Cardiac atrium fibroblast (primary cell): Measurements from ENCODE around the gene NAGK. TPM values are rescaled to one million over a fixed set of nuclear protein-coding genes. Genes with fewer than 3 reads are reported as not detected.

Experiments used
- total RNA-seq: library from RNA; depleted of rRNA; stranded (reverse); fragments of >200 nt; gene quantifications from 2 replicates; pipeline ENCODE4 v1.2.3, GENCODE V29; 2015

The NAGK gene
- 88.6 and 92.8 TPM in 2 replicates for total RNA-seq

DNA sequence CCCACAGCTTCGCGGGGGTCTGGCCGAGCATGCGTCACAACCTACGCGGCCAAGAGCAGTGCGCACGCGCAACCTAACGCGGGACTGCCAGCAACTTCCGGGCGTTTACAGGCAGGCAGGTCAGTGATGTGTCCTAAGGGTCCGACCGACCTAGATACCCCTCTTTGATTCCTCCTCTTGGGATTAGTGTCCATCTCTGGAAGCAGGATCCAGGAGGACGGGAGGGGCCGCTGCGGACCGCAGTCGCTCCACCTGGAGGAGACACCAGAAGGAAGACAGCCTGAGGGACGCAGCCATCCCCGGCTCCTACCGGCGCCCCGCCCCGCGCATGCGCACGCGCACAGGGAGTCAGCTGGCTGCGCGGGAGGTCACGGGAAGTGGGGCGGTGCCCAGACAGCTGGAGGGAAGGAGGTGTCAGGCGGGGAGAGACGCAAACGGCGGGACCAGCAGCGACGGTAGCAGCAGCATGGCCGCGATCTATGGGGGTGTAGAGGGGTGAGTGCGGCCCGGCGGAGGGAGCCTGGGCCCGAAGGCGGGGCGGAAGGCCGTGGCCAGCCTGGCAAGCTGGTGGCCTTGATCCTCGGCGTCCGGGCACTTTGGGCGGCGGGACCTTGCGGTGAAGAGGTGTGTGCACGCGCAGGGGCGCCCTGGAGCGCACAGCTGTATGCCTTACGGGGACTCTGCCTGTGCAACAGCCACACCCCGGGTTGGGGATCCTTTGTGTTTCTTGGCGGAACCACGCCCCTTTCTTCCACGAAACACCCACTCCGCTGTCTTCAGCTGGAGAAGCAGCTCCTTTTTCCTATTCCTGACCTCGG lies at the start of gene NAGK:
NAGK (plus strand) TSS at position 431 of the 818 bp plus-strand sequence; CDS start at position 467, 36 bp downstream.

Other genes with a start within 250 kb of the NAGK start
- not detected in 2 replicates for gene CLEC4F, start 248.0 kb upstream of the NAGK start, total RNA-seq
- not detected in 2 replicates for gene CD207, start 232.8 kb upstream of the NAGK start, total RNA-seq
- gene VAX2, start 168.1 kb upstream of the NAGK start, total RNA-seq: 0.72 and 2.4 TPM in 2 replicates
- gene ATP6V1B1, start 132.7 kb upstream of the NAGK start, total RNA-seq: 1.1 and 2.2 TPM in 2 replicates
- under 0.01 TPM in 2 replicates for gene ANKRD53, start 90.0 kb upstream of the NAGK start, total RNA-seq
- 34.3 and 46.4 TPM in 2 replicates for gene TEX261, start 73.8 kb upstream of the NAGK start, total RNA-seq
- gene MCEE, start 61.6 kb downstream of the NAGK start, total RNA-seq: 12.8 and 17.3 TPM in 2 replicates
- gene MPHOSPH10, start 62.0 kb downstream of the NAGK start, total RNA-seq: 12.3 and 20.1 TPM in 2 replicates
- gene PAIP2B, start 158.5 kb downstream of the NAGK start, total RNA-seq: 0.18 and 0.81 TPM in 2 replicates